GM23338 (cell line): ENCODE results near the gene PIK3C2B. TPM values are rescaled to one million over a fixed set of nuclear protein-coding genes. Genes with fewer than 3 reads are reported as not detected.

Experiments
- ATAC-seq: fragments of 200-7000 bp; cut with Tn5 transposase; 3 replicates; pipeline ENCODE4 v1.9.1; 2020
- DNase-seq: peaks from one replicate; pipeline ENCODE4 v3.0.0-alpha.2; 2015; ENCODE audit warnings: low spot score
- H2AFZ ChIP-seq: fragments of 200-600 bp; sonication (generic); 2 replicates; pipeline ENCODE4 v1.8.0; 2016; ENCODE audit warnings: antibody characterized with exemption, mild to moderate bottlenecking, moderate library complexity
- H3F3A ChIP-seq: fragments of 200-600 bp; sonication (generic); replicated peaks from 2 replicates; pipeline ENCODE4 v1.8.0; 2017; ENCODE audit warnings: antibody characterized with exemption, mixed run types, low read depth
- H3K27ac ChIP-seq: fragments of 200-600 bp; sonication (generic); 2 replicates; pipeline ENCODE4 v1.6.1; 2016; ENCODE audit warnings: low read depth
- H3K27me3 ChIP-seq: fragments of 200-600 bp; sonication (generic); 2 replicates; pipeline ENCODE4 v1.8.0; 2016; ENCODE audit warnings: mild to moderate bottlenecking, mixed run types, moderate library complexity; ENCODE audit not compliant: insufficient read depth
- H3K36me3 ChIP-seq: fragments of 200-600 bp; sonication (generic); 2 replicates; pipeline ENCODE4 v1.8.0; 2016; ENCODE audit warnings: mild to moderate bottlenecking; ENCODE audit not compliant: insufficient read depth
- H3K4me1 ChIP-seq: fragments of 200-600 bp; sonication (generic); 2 replicates; pipeline ENCODE4 v1.8.0; 2016; ENCODE audit warnings: mild to moderate bottlenecking, moderate library complexity; ENCODE audit not compliant: insufficient read depth
- H3K4me2 ChIP-seq: fragments of 200-600 bp; sonication (generic); 2 replicates; pipeline ENCODE4 v1.7.1; 2017; ENCODE audit warnings: mixed run types
- H3K4me3 ChIP-seq: fragments of 200-600 bp; sonication (generic); 2 replicates; pipeline ENCODE4 v1.6.1; 2016; ENCODE audit warnings: mixed run types
- H3K79me2 ChIP-seq: fragments of 200-600 bp; sonication (generic); replicated peaks from 2 replicates; pipeline ENCODE4 v1.8.0; 2017; ENCODE audit warnings: mild to moderate bottlenecking; ENCODE audit not compliant: insufficient read depth
- H3K9me2 ChIP-seq: fragments of 200-600 bp; sonication (generic); 2 replicates; pipeline ENCODE4 v1.8.0; 2017; ENCODE audit not compliant: insufficient read depth
- H4K20me1 ChIP-seq: fragments of 200-600 bp; sonication (generic); replicated peaks from 2 replicates; pipeline ENCODE4 v1.8.0; 2017; ENCODE audit warnings: mild to moderate bottlenecking; ENCODE audit not compliant: insufficient read depth
- H3K27ac Mint-ChIP-seq: 2 replicates; pipeline ENCODE4 v1.8.0; 2020; ENCODE audit warnings: inconsistent platforms, mild to moderate bottlenecking, moderate library complexity, mixed read lengths
- H3K27me3 Mint-ChIP-seq: 3 replicates; pipeline ENCODE4 v1.8.0; 2022; ENCODE audit warnings: low read depth, mild to moderate bottlenecking, moderate library complexity, mixed read lengths, inconsistent platforms; ENCODE audit not compliant: insufficient read depth, poor library complexity
- H3K36me3 Mint-ChIP-seq: 3 replicates; pipeline ENCODE4 v1.8.0; 2021; ENCODE audit warnings: low read depth, mild to moderate bottlenecking, inconsistent platforms, moderate library complexity, mixed read lengths
- H3K4me1 Mint-ChIP-seq: 3 replicates; pipeline ENCODE4 v1.8.0; 2020; ENCODE audit warnings: mild to moderate bottlenecking, inconsistent platforms, mixed read lengths
- H3K4me3 Mint-ChIP-seq: 3 replicates; pipeline ENCODE4 v1.8.0; 2021; ENCODE audit warnings: moderate library complexity, mild to moderate bottlenecking, inconsistent platforms, mixed read lengths
- H3K9me3 Mint-ChIP-seq: 3 replicates; pipeline ENCODE4 v1.8.0; 2020; ENCODE audit warnings: moderate library complexity, mild to moderate bottlenecking, inconsistent platforms, mixed read lengths
- EZH2 ChIP-seq: fragments of 200-600 bp; sonication (generic); IDR thresholded peaks from one replicate; pipeline ENCODE4 v1.8.0; 2017; ENCODE audit warnings: antibody characterized with exemption, mild to moderate bottlenecking, low read depth; ENCODE audit not compliant: unreplicated experiment
- JUNB ChIP-seq: IDR thresholded peaks from one replicate; pipeline ENCODE4 v1.6.1; 2016; ENCODE audit warnings: antibody characterized with exemption; ENCODE audit not compliant: unreplicated experiment
- NANOG ChIP-seq: IDR thresholded peaks from 2 replicates; pipeline ENCODE4 v1.6.1; 2016; ENCODE audit warnings: antibody characterized with exemption, borderline replicate concordance
- POLR2AphosphoS5 ChIP-seq: IDR thresholded peaks from 2 replicates; pipeline ENCODE4 v1.6.1; 2016; ENCODE audit warnings: antibody characterized with exemption, low read depth
- ZNF331 ChIP-seq: fragments of 250-450 bp; sonication (Bioruptor Pico); IDR thresholded peaks from 2 replicates; pipeline ENCODE4 v1.5.0; 2020; ENCODE audit warnings: low read depth, mild to moderate bottlenecking, moderate library complexity
- ZNF462 ChIP-seq: fragments of 250-450 bp; sonication (Bioruptor Pico); IDR thresholded peaks from 2 replicates; pipeline ENCODE4 v1.5.0; 2020; ENCODE audit warnings: mild to moderate bottlenecking, moderate library complexity
- polyA plus RNA-seq: library from polyadenylated mRNA; unstranded; fragments of >200 nt; fragmentation: Nextera tagmentation; extraction: Ambion mirVana; gene quantifications from 2 replicates; pipeline ENCODE4 v1.2.1, GENCODE V29; 2016
- total RNA-seq: library from RNA; depleted of rRNA; stranded (reverse); fragments of >200 nt; shearing (Covaris generic); gene quantifications from 2 replicates; pipeline ENCODE4 v1.2.3, GENCODE V29; 2014

The PIK3C2B gene
- total and polyA plus RNA-seq, 2 experiments from 2014 or later: 4.8 to 19.0 TPM

- TF ChIP-seq ZNF462: no peak
- no peak for TF ChIP-seq JUNB
Measured at GRCh38 chr1:204506201-204506968, 11.8 kb upstream of the PIK3C2B start (continued).

GRCh38 chr1:204505674-204506200, 11.1 kb upstream of the PIK3C2B start:
- Mint-ChIP-seq H3K27ac (no peak overlapping the region), H3K9me3 (peaks cover 7% of the 10 kb centered on the region; the same call in 2 of the 3 replicates), H3K36me3 (peaks cover 3% of the 10 kb centered on the region; the same call in 2 of the 3 replicates), H3K4me3 (peak overlapping the region; percentile 88), H3K27me3 (peaks cover 25% of the 10 kb centered on the region), H3K4me1 (peaks cover 11% of the 10 kb centered on the region; the same call in 2 of the 3 replicates)
- Histone ChIP-seq H3K4me1 (no peaks in the 10 kb centered on the region; the same call in 1 of the 2 replicates), H3K36me3 (no peaks in the 10 kb centered on the region), H3K27ac (no peak overlapping the region), H2AFZ (peak overlapping the region; percentile 5; the same call in 1 of the 2 replicates), H3K4me2 (peak overlapping the region; percentile 34), H3K79me2 (no peaks in the 10 kb centered on the region), H3F3A (no peaks in the 10 kb centered on the region), H4K20me1 (no peaks in the 10 kb centered on the region), H3K27me3 (no peaks in the 10 kb centered on the region), H3K9me2 (no peaks in the 10 kb centered on the region), H3K4me3 (peak overlapping the region; percentile 59)
- DNase-seq (peak; percentile 55), ATAC-seq (no peak)
- TF ChIP-seq POLR2AphosphoS5 (no peak), ZNF331 (CRISPR knock-in tag) (no peak), EZH2 (no peak), NANOG (no peak)
